Measurements from ENCODE around the gene PRSS8. TPM values are rescaled to one million over a fixed set of nuclear protein-coding genes. Genes with fewer than 3 reads are reported as not detected.

PRSS8 gene
- total and polyA plus RNA-seq, 2 donors (not counting 3 experiments of a cell fraction or from before 2014, with no cell fraction given) = 0.12 TPM; not detected in 1

DNA sequence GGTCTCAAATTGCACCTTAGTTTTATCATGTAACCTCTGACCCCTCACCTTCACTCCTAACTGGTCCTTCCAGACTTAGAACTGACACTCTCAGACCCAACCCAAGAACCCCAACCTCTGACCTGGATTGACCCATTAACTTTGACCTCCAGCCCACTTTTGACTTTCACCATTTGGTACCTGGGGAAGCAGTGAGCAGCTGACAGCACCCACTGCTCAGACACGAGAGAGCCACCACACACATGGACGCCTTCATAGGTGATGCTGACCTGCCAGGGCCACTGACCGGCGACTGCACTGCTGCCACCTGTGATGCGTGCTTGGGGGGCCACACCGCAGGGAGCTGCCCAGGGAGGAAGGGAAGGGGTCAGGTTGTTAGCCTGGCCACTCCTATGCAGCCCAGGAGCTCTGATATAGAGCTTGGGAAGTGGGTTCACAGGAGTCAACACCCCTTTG lies 2.5 kb downstream of the PRSS8 start:
- CTCF ChIA-PET = interaction anchor here (2.4 kb wide), 1 partner anchor 9 kb away, joined by 8 read pairs; no protein-coding TSS in a partner anchor

More for the DNA sequence above, 2.5 kb downstream of the PRSS8 start:
- intact Hi-C loops (cut with micrococcal nuclease) = no loop called here
- no peak overlapping the region for H2AFZ ChIP-seq (ENCODE audit: low read depth, low read length)
- H3K4me1 ChIP-seq (ENCODE audit: control insufficient read depth, extremely low read depth, insufficient read depth, low read length) = no peaks in the 10 kb centered on the region
- TF ChIP-seq EZH2 (IDR thresholded peaks at IDR 0.05; ENCODE audit: borderline replicate concordance, low read depth, low read length, severe bottlenecking) (no peak), POLR2AphosphoS5 (IDR thresholded peaks at IDR 0.05; ENCODE audit: insufficient read depth, low read depth, low read length) (no peak), CTCF (IDR thresholded peaks at IDR 0.05; ENCODE audit: extremely low read depth in 1 of 2, insufficient read depth in 1 of 2, low read depth in 1 of 2, low read length in 2 of 2) (no peak), MYC (IDR thresholded peaks at IDR 0.05; ENCODE audit: low read depth, low read length) (no peak), POLR2A (IDR thresholded peaks at IDR 0.05; ENCODE audit: low read depth, low read length) (no peak), MAX (IDR thresholded peaks at IDR 0.05; ENCODE audit: insufficient read depth, insufficient read length) (no peak)
- no peak overlapping the region for H3K27ac ChIP-seq (ENCODE audit: insufficient read depth, low read depth, low read length)
- H3K79me2 ChIP-seq (ENCODE audit: control insufficient read depth, insufficient read depth, low read length) = no peaks in the 10 kb centered on the region
- H3K9me3 ChIP-seq (replicated peaks; ENCODE audit: control insufficient read depth, insufficient read depth, low read length) = no peaks in the 10 kb centered on the region
- no peaks in the 10 kb centered on the region for H3K9me1 ChIP-seq (replicated peaks; ENCODE audit: control insufficient read depth, extremely low read depth, insufficient read depth, low read length)
- no peaks in the 10 kb centered on the region for H3K27me3 ChIP-seq (ENCODE audit: control insufficient read depth in 2 of 2, insufficient read depth in 2 of 2, low read length in 2 of 2)
- FAIRE-seq (no peak), DNase-seq (ENCODE audit: low read depth, low spot score) (no peak)
- no peak overlapping the region for H3K9ac ChIP-seq (replicated peaks; ENCODE audit: extremely low read depth, insufficient read depth, low read length)
- no TSS peak for BruUV-seq (replicated peaks)
- POLR2A ChIA-PET = no interaction called here
- no peak overlapping the region for H3K4me2 ChIP-seq (ENCODE audit: insufficient read depth, low read length)
- peaks cover 0 to 9% of the 10 kb centered on the region in 2 experiments for H3K36me3 ChIP-seq (ENCODE audit: control insufficient read depth in 2 of 2, extremely low read depth in 1 of 2, insufficient read depth in 2 of 2, low read length in 2 of 2)
- dilution Hi-C loops (cut with MboI; ENCODE audit: extremely low pct_ligation_motif_present, low sequenced_read_pairs) = no loop called here
- no peaks in the 10 kb centered on the region for H4K20me1 ChIP-seq (replicated peaks; ENCODE audit: control insufficient read depth, extremely low read depth, insufficient read depth, low read length)
- no peak overlapping the region for H3K4me3 ChIP-seq (replicated peaks in 1 of 3; ENCODE audit: insufficient read depth in 1 of 3, low read depth in 1 of 3, low read length in 3 of 3)

All from endothelial cell of umbilical vein (primary cell).